Measurements from ENCODE around the gene EGR2. TPM values are rescaled to one million over a fixed set of nuclear protein-coding genes. Genes with fewer than 3 reads are reported as not detected.
A peak's percentile ranks its signal among the peaks of the same experiment; 100 is the strongest.

The EGR2 gene
- total and polyA plus RNA-seq, 10 donors = 0.94 to 16.8 (median 3.2) TPM

DNA sequence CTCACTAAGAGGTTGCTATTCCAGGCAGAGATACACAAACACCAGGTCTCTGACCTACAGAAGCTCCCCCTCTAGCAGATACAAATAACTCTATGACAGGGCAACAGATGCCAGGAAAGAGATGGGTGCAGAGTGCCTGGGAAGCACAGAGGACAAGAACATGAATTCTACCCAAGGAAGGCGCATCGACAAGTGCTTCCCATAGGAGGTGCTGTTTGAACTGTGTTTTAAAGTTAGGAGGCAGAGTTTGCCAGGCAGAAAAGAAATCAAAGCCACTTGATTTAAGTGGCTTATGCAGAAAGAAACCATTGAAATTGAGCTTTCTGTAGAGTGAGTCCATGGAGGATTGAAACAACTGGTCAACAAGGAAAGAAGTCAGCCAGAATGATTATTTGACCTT lies 35.3 kb upstream of the EGR2 start:
- intact Hi-C loops (cut with DNase I; ENCODE audit: low total_unique reads) = no loop called here
- no peak overlapping the region for H3K27ac ChIP-seq
- H3K27me3 ChIP-seq (replicated peaks in 1 of 7) = no peaks in the 10 kb centered on the region
- no peaks in the 10 kb centered on the region for H3K36me3 ChIP-seq
- no peak overlapping the region for H3K4me3 ChIP-seq
- 48 to 92% (median 84%) methylated on average over 2 of the region's 2 CpGs for WGBS, 5 donors
- DNase-seq = no peak
- H3K9me3 ChIP-seq = peaks cover 0 to 26% (median 18%) of the 10 kb centered on the region in 8 donors
- no peak for TF ChIP-seq POLR2AphosphoS5 (IDR thresholded peaks at IDR 0.05)
- TF ChIP-seq, protein P1, sequence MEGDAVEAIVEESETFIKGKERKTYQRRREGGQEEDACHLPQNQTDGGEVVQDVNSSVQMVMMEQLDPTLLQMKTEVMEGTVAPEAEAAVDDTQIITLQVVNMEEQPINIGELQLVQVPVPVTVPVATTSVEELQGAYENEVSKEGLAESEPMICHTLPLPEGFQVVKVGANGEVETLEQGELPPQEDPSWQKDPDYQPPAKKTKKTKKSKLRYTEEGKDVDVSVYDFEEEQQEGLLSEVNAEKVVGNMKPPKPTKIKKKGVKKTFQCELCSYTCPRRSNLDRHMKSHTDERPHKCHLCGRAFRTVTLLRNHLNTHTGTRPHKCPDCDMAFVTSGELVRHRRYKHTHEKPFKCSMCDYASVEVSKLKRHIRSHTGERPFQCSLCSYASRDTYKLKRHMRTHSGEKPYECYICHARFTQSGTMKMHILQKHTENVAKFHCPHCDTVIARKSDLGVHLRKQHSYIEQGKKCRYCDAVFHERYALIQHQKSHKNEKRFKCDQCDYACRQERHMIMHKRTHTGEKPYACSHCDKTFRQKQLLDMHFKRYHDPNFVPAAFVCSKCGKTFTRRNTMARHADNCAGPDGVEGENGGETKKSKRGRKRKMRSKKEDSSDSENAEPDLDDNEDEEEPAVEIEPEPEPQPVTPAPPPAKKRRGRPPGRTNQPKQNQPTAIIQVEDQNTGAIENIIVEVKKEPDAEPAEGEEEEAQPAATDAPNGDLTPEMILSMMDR (IDR thresholded peaks at IDR 0.05 in 8 of 11, conservative IDR thresholded peaks at IDR 0.05 in 3 of 11) = peak in 1 of 11 experiments; percentile 21
- peaks cover 4 to 60% (median 31%) of the 10 kb centered on the region in 6 donors for H3K4me1 ChIP-seq

DNA sequence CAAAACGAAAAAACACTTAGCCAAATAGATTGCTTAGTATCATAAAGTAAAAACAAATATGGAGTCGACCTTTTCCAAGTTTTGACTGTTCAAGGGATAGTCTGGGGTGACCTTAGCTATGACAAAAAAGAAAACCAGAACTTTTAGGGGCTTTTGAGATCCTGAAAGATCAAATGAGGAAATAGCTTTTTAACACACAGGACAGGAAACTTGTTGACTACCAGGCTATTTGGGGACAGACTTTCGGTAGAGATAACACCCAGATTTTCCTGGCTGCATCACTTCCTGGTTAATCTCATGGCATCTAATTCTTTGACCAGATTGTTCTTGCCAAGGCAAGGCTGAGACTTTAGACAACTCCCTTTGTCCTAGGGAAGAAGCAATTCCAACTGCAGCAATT lies 34.5 kb upstream of the EGR2 start:
- TF ChIP-seq, protein P1 (IDR thresholded peaks at IDR 0.05 in 8 of 11, conservative IDR thresholded peaks at IDR 0.05 in 3 of 11) = no peak
- no peak for TF ChIP-seq POLR2A (IDR thresholded peaks at IDR 0.05)
- TF ChIP-seq POLR2AphosphoS5 (IDR thresholded peaks at IDR 0.05) = no peak
- peaks cover 0 to 27% (median 18%) of the 10 kb centered on the region in 8 donors for H3K9me3 ChIP-seq
- H3K27me3 ChIP-seq (replicated peaks in 1 of 7) = no peaks in the 10 kb centered on the region
- intact Hi-C loops (cut with DNase I; ENCODE audit: low total_unique reads) = no loop called here
- H3K36me3 ChIP-seq = no peaks in the 10 kb centered on the region
- WGBS, 5 donors = 26 to 33% (median 27%) methylated on average over 3 of the region's 3 CpGs
- peaks cover 4 to 56% (median 30%) of the 10 kb centered on the region in 6 donors for H3K4me1 ChIP-seq
- no peak overlapping the region for H3K4me3 ChIP-seq
- H3K27ac ChIP-seq = peak overlapping the region in 1 of 8 donors; percentile 29
- no peak for DNase-seq

DNA sequence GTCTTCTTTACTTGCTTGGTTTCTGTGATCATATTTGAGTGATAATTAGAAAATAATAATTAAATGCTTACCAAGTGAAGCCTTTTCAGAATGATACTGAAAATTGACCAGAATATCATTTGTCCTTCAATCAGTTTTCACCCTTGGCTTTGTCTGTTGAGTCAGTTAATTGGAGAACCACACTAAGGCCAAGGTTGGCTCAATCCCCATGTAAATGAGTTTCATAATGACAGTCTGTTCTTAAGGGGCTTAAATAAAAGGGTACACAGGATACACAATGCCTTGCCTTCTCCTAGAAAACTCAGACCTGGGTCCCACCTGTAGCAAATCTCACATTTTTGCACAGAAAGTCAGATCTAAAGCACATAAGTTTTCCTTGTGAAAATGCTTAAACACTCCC lies 31.3 kb upstream of the EGR2 start:
- peaks cover 0 to 27% (median 18%) of the 10 kb centered on the region in 8 donors for H3K9me3 ChIP-seq
- H3K4me3 ChIP-seq = no peak overlapping the region
- no peaks in the 10 kb centered on the region for H3K27me3 ChIP-seq (replicated peaks in 1 of 7)
- intact Hi-C loops (cut with DNase I; ENCODE audit: low total_unique reads) = no loop called here
- H3K4me1 ChIP-seq = peaks cover 0 to 24% (median 11%) of the 10 kb centered on the region in 6 donors
- no peak overlapping the region for H3K27ac ChIP-seq
- TF ChIP-seq POLR2AphosphoS5 (IDR thresholded peaks at IDR 0.05) (no peak), POLR2A (IDR thresholded peaks at IDR 0.05) (no peak)
- TF ChIP-seq, protein P1 (IDR thresholded peaks at IDR 0.05 in 8 of 11, conservative IDR thresholded peaks at IDR 0.05 in 3 of 11) = no peak
- DNase-seq = no peak
- no peaks in the 10 kb centered on the region for H3K36me3 ChIP-seq

GRCh38 chr10:62844280-62845011 lies 28.3 kb upstream of the EGR2 start:
- Histone ChIP-seq H3K4me1 (no peaks in the 10 kb centered on the region), H3K9me3 (peaks cover 0 to 27% (median 18%) of the 10 kb centered on the region in 8 donors), H3K36me3 (no peaks in the 10 kb centered on the region), H3K27me3 (replicated peaks in 1 of 7) (no peaks in the 10 kb centered on the region), H3K4me3 (no peak overlapping the region), H3K27ac (no peak overlapping the region)
- 76 to 80% (median 79%) methylated on average over 7 of the region's 7 CpGs for WGBS, 5 donors
- no peak for TF ChIP-seq POLR2AphosphoS5 (IDR thresholded peaks at IDR 0.05)
- TF ChIP-seq POLR2A (IDR thresholded peaks at IDR 0.05) = no peak
- TF ChIP-seq, protein P1 (IDR thresholded peaks at IDR 0.05 in 8 of 11, conservative IDR thresholded peaks at IDR 0.05 in 3 of 11) = no peak
- DNase-seq = no peak
- intact Hi-C loops (cut with DNase I; ENCODE audit: low total_unique reads) = no loop called here

Measured in spleen (tissue), 11 donors.